ENCODE results near the gene XPNPEP1. TPM values are rescaled to one million over a fixed set of nuclear protein-coding genes. Genes with fewer than 3 reads are reported as not detected.

Gene XPNPEP1
- total RNA-seq: 61.5 and 81.5 TPM in 2 replicates

DNA sequence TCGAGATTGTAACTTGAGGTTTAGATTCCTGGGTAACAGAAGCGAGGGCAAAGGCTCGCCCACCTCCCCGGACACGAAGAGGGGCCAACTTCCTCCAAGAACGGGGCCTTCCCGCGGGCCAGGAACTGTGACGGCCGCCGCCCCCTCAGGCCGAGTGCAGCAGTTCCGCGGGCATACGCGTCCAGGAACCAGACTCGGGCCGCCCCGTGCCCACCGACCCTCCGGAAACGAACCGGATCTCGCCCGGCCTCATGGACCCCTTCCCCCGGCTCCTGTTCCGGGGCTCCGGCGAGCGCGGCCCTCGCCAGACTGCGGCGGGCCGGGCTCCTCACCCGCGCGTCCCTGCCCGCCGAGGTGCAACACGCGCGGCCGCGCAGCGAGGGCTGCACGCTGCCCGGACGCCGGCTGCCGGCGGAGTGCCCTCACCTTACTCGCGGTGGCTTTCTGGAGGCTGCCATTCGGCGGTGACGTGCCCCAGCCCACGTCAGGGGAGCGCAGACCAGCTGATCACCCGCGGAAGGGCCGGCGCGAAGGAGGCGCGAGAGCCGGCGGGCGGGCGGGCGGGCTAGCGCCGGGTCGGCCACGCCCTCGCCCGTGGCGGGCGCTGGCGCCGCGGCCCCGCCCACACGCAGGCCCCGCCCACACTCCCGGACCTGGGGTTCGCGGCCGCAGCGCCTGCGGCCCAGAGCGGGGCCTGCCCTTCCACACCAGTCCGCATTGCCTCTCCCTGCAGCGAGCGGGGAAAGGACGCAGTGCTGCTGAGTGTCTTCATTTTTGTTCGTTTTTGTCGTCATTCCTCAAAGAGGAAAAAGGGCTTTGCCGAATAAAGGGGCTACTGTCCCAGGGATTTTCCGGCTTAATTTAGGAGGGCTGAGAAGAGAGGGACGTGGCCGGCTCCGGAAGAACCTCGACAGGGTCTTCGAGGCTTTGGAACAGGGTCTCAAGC is at the start of gene XPNPEP1:
TSS of gene XPNPEP1 (minus strand) at position 536 of the 946 bp plus-strand sequence. CDS start at position 458, 78 bp downstream.

Other genes with a start within 250 kb of the XPNPEP1 start
- 30.5 and 34.0 TPM in 2 replicates for gene ADD3, start 84.5 kb upstream of the XPNPEP1 start, total RNA-seq